ENCODE measurements around the gene OSBPL7.

- TF ChIP-seq CTCF (tag by site-specific recombination; IDR thresholded peaks at IDR 0.05) (no peak), ZFP37 (tag by site-specific recombination; IDR thresholded peaks at IDR 0.05) (no peak), PBX3 (CRISPR knock-in tag; IDR thresholded peaks at IDR 0.05) (no peak), YY1 (tag by site-specific recombination; IDR thresholded peaks at IDR 0.05) (no peak), ZNF24 (tag by site-specific recombination; IDR thresholded peaks at IDR 0.05) (no peak), MYNN (tag by site-specific recombination; IDR thresholded peaks at IDR 0.05; ENCODE audit: borderline replicate concordance) (no peak), ZNF2 (tag by site-specific recombination; IDR thresholded peaks at IDR 0.05) (no peak), ZNF292 (tag by site-specific recombination; IDR thresholded peaks at IDR 0.05; ENCODE audit: borderline replicate concordance, low read depth) (no peak), ZNF548 (tag by site-specific recombination; IDR thresholded peaks at IDR 0.05) (no peak)
Observed at GRCh38 chr17:47810901-47811635, 10.5 kb downstream of the OSBPL7 start.

Measured in HEK293 (cell line).